ENCODE measurements around the gene CSMD2.

- TF ChIP-seq CTCF (IDR thresholded peaks at IDR 0.05), result no peak
- no peak for TF ChIP-seq POLR2A (IDR thresholded peaks at IDR 0.05)
Observed at GRCh38 chr1:34188985-34189384, 24.0 kb upstream of the CSMD2 start.
